Neural progenitor cell (in vitro differentiated cells): ENCODE data around the gene XPC. TPM values are rescaled to one million over a fixed set of nuclear protein-coding genes. Genes with fewer than 3 reads are reported as not detected.

ENCODE experiments used
- DNase-seq: peaks from one replicate; pipeline ENCODE4 v3.0.0-alpha.2; 2016; ENCODE audit warnings: low spot score
- H2AFZ ChIP-seq: fragments of 200-600 bp; sonication (generic); replicated peaks from 2 replicates; pipeline ENCODE4 v1.6.1; 2016; ENCODE audit warnings: antibody characterized with exemption
- H3F3A ChIP-seq: fragments of 200-600 bp; sonication (generic); 2 replicates; pipeline ENCODE4 v1.6.1; 2016; ENCODE audit warnings: antibody characterized with exemption, low read depth
- H3K27ac ChIP-seq: fragments of 200-600 bp; sonication (generic); 2 replicates; pipeline ENCODE4 v1.5.1; 2016; ENCODE audit warnings: mild to moderate bottlenecking
- H3K27me3 ChIP-seq: fragments of 200-600 bp; sonication (generic); 2 replicates; pipeline ENCODE4 v1.6.1; 2016; ENCODE audit warnings: mild to moderate bottlenecking, moderate library complexity
- H3K36me3 ChIP-seq: fragments of 200-600 bp; sonication (generic); 2 replicates; pipeline ENCODE4 v1.5.1; 2016
- H3K4me1 ChIP-seq: fragments of 200-600 bp; sonication (generic); 2 replicates; pipeline ENCODE4 v1.6.1; 2016; ENCODE audit warnings: mixed run types
- H3K4me2 ChIP-seq: fragments of 200-600 bp; sonication (generic); 2 replicates; pipeline ENCODE4 v1.6.1; 2016
- H3K4me3 ChIP-seq: fragments of 200-600 bp; sonication (generic); 2 replicates; pipeline ENCODE4 v1.5.1; 2016
- H3K79me2 ChIP-seq: fragments of 200-600 bp; sonication (generic); 2 replicates; pipeline ENCODE4 v1.6.1; 2016; ENCODE audit warnings: low read depth
- H3K9ac ChIP-seq: fragments of 200-600 bp; sonication (generic); 2 replicates; pipeline ENCODE4 v1.6.1; 2016
- H3K9me3 ChIP-seq: fragments of 200-600 bp; sonication (generic); 2 replicates; pipeline ENCODE4 v1.5.1; 2016; ENCODE audit warnings: low read depth
- H4K20me1 ChIP-seq: fragments of 200-600 bp; sonication (generic); 2 replicates; pipeline ENCODE4 v1.6.1; 2016; ENCODE audit warnings: low read depth
- H3K27ac Mint-ChIP-seq: 3 replicates; pipeline ENCODE4 v1.8.0; 2021; ENCODE audit warnings: mixed read lengths
- H3K27me3 Mint-ChIP-seq: 2 replicates; pipeline ENCODE4 v1.8.0; 2022; ENCODE audit warnings: low read depth, mild to moderate bottlenecking, inconsistent platforms, moderate library complexity, mixed read lengths; ENCODE audit not compliant: insufficient read depth
- H3K36me3 Mint-ChIP-seq: 3 replicates; pipeline ENCODE4 v1.8.0; 2021; ENCODE audit warnings: mixed read lengths
- H3K4me1 Mint-ChIP-seq: 3 replicates; pipeline ENCODE4 v1.8.0; 2021; ENCODE audit warnings: mixed read lengths
- H3K4me3 Mint-ChIP-seq: 3 replicates; pipeline ENCODE4 v1.8.0; 2021; ENCODE audit warnings: mild to moderate bottlenecking, moderate library complexity, mixed read lengths
- H3K9me3 Mint-ChIP-seq: 3 replicates; pipeline ENCODE4 v1.8.0; 2020; ENCODE audit warnings: mixed read lengths
- EZH2 ChIP-seq: fragments of 200-600 bp; sonication (generic); IDR thresholded peaks from 2 replicates; pipeline ENCODE4 v1.6.1; 2017; ENCODE audit warnings: antibody characterized with exemption, mild to moderate bottlenecking, moderate library complexity
- EZH2phosphoT487 ChIP-seq: fragments of 200-600 bp; sonication (generic); IDR thresholded peaks from 2 replicates; pipeline ENCODE4 v1.6.1; 2017; ENCODE audit warnings: antibody characterized with exemption
- total RNA-seq: library from RNA; depleted of rRNA; stranded (reverse); fragments of >200 nt; gene quantifications from 2 replicates; pipeline ENCODE4 v1.2.3, GENCODE V29; 2015; ENCODE audit warnings: low replicate concordance
- TF ChIP-seq, protein P1 (sequence below): fragments of 200-600 bp; sonication (generic); IDR thresholded peaks from 2 replicates; pipeline ENCODE4 v1.5.1; 2017; ENCODE audit warnings: antibody characterized with exemption, mild to moderate bottlenecking

XPC gene
- total RNA-seq, 1 donor from 2014 or later = 44.1 TPM

DNA sequence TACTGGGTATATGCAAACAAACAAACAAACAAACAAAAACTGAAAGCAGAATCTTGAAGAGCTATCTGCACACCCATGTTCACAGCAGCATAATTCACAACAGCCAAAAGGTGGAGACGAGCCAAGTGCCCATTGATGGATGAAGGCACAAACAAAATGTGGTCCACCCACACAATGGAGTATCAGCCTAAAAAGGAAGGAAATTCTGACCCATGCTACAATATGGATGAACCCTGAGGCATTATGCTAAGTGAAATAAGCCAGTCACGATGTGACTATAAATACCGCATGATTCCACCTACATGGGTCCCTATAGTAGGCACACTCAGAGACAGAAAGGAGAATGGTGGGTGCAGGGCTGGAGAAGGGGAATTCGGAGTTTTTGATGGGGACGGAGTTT, 24.1 kb downstream of the XPC start:
- no peak overlapping the region for H2AFZ ChIP-seq
- H3F3A ChIP-seq = no peaks in the 10 kb centered on the region
- no peaks in the 10 kb centered on the region for H3K9me3 ChIP-seq
- H3K36me3 ChIP-seq = no peaks in the 10 kb centered on the region
- no peaks in the 10 kb centered on the region for H3K4me1 ChIP-seq
- no peak overlapping the region for H3K4me3 ChIP-seq
- H3K27ac Mint-ChIP-seq = no peak overlapping the region
- no peaks in the 10 kb centered on the region for H3K27me3 ChIP-seq
- no peaks in the 10 kb centered on the region for H3K9me3 Mint-ChIP-seq
- no peaks in the 10 kb centered on the region for H3K4me1 Mint-ChIP-seq
- H3K79me2 ChIP-seq = no peaks in the 10 kb centered on the region
- H3K4me2 ChIP-seq = no peak overlapping the region
- H4K20me1 ChIP-seq = peaks cover 4% of the 10 kb centered on the region
- no peak overlapping the region for H3K27ac ChIP-seq
- no peak for DNase-seq
- H3K36me3 Mint-ChIP-seq = peaks cover 43% of the 10 kb centered on the region
- no peak for TF ChIP-seq EZH2phosphoT487
- TF ChIP-seq EZH2 = no peak
- TF ChIP-seq, protein P1, sequence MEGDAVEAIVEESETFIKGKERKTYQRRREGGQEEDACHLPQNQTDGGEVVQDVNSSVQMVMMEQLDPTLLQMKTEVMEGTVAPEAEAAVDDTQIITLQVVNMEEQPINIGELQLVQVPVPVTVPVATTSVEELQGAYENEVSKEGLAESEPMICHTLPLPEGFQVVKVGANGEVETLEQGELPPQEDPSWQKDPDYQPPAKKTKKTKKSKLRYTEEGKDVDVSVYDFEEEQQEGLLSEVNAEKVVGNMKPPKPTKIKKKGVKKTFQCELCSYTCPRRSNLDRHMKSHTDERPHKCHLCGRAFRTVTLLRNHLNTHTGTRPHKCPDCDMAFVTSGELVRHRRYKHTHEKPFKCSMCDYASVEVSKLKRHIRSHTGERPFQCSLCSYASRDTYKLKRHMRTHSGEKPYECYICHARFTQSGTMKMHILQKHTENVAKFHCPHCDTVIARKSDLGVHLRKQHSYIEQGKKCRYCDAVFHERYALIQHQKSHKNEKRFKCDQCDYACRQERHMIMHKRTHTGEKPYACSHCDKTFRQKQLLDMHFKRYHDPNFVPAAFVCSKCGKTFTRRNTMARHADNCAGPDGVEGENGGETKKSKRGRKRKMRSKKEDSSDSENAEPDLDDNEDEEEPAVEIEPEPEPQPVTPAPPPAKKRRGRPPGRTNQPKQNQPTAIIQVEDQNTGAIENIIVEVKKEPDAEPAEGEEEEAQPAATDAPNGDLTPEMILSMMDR = no peak
- no peak overlapping the region for H3K4me3 Mint-ChIP-seq
- H3K9ac ChIP-seq = no peak overlapping the region
- peaks cover 4% of the 10 kb centered on the region for H3K27me3 Mint-ChIP-seq

DNA sequence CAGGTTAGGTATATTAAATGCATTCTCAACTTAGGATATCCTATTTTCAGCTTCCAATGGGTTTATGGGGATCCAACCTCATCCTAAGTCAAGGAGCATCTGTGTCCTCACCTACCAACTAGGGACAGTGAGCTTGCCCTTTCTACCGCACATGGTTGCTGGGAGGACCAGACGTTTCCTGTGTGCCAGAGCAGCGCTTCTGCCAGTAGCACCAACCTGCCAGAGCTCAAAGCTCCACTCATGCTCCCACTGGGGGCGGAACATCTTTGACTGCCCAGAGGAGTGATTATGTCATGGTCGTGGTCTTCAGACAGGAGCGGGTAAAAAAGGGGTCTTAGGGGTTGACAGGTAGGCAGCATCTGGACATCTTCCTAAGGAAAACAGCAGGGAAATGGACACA, 24.7 kb downstream of the XPC start:
- Histone ChIP-seq H3K4me2 (no peak overlapping the region), H3K9ac (no peak overlapping the region), H3K27me3 (no peaks in the 10 kb centered on the region), H3F3A (no peaks in the 10 kb centered on the region), H3K4me3 (no peak overlapping the region), H3K79me2 (no peaks in the 10 kb centered on the region), H3K4me1 (no peaks in the 10 kb centered on the region), H3K36me3 (no peaks in the 10 kb centered on the region), H4K20me1 (peaks cover 4% of the 10 kb centered on the region), H2AFZ (no peak overlapping the region), H3K9me3 (no peaks in the 10 kb centered on the region), H3K27ac (no peak overlapping the region)
- Mint-ChIP-seq H3K4me3 (no peak overlapping the region), H3K27ac (no peak overlapping the region), H3K9me3 (no peaks in the 10 kb centered on the region), H3K27me3 (peaks cover 4% of the 10 kb centered on the region), H3K4me1 (no peaks in the 10 kb centered on the region), H3K36me3 (peaks cover 38% of the 10 kb centered on the region)
- DNase-seq = no peak
- no peak for TF ChIP-seq EZH2
- TF ChIP-seq, protein P1 = no peak

DNA sequence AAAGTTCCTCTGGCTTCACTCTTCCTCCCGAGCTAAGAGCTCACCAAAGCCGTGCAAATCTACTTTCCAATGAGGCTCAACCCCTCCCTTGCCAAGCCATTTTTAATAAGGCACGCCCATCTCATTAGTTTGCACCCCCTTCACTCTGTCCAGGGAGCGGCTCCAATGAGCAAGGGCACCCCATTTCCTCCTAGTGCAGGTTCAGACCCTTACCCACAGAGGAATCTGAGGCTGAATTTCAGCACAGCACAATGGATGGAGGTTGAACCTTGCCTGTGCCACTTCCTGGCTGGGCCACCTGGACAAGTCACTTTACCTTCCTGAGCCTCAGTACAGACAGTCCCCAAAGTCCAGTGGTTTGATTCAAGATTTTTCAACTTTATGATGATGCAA, 25.4 kb downstream of the XPC start:
- no peaks in the 10 kb centered on the region for H3K79me2 ChIP-seq
- no peak for DNase-seq
- Mint-ChIP-seq H3K9me3 (no peaks in the 10 kb centered on the region), H3K4me3 (no peak overlapping the region), H3K36me3 (peaks cover 32% of the 10 kb centered on the region), H3K27me3 (peaks cover 4% of the 10 kb centered on the region), H3K27ac (no peak overlapping the region), H3K4me1 (no peaks in the 10 kb centered on the region)
- H3K4me3 ChIP-seq = no peak overlapping the region
- no peaks in the 10 kb centered on the region for H3K9me3 ChIP-seq
- H3K4me1 ChIP-seq = no peaks in the 10 kb centered on the region
- no peaks in the 10 kb centered on the region for H3K36me3 ChIP-seq
- no peaks in the 10 kb centered on the region for H3K27me3 ChIP-seq
- no peak overlapping the region for H3K9ac ChIP-seq
- TF ChIP-seq EZH2 (no peak), EZH2phosphoT487 (no peak)
- TF ChIP-seq, protein P1 = no peak
- peaks cover 4% of the 10 kb centered on the region for H4K20me1 ChIP-seq
- H3K27ac ChIP-seq = no peak overlapping the region
- H2AFZ ChIP-seq = no peak overlapping the region
- no peak overlapping the region for H3K4me2 ChIP-seq
- no peaks in the 10 kb centered on the region for H3F3A ChIP-seq
